Suppressor macrophage treated with lipopolysaccharide for 1 hour (primary cell): ENCODE measurements around the gene LDLRAD3.
"Not testable (repeated sequence)": the region's sequence is repeated elsewhere in the genome, so short reads cannot be mapped to it uniquely, and the experiment has no call there.

ENCODE experiments used
- DNase-seq, 3 donors: peaks; one replicate each; pipeline ENCODE4 v3.0.0-alpha.2; 2020 to 2022

LDLRAD3 gene

DNA sequence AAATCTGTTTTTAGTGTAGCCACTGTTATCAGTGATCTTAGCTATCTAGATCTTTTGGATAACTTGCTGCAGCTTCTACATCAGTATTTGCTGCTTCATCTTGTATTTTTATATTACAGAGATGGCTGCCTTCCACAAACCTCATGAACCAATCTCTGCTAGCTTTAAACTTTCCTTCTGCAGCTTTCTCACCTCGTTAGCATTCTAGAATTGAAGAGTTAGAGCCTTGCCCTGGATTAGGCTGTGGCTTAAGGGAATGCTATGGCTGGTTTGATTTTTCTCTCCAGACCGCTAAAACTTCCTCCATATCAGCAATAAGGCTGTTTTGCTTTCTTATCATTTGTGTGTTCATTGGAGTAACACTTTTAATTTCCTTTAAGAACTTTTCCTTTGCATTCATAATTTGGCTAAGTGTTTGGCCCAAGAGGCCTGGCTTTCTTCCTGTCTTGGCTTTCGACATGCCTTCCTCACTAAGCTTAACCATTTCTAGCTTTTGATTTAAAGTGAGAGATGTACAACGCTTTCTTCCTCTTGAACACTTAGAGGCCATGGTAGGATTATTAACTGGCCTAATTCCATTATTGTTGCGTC, 51.9 kb downstream of the LDLRAD3 start:
- DNase-seq = no peak

DNA sequence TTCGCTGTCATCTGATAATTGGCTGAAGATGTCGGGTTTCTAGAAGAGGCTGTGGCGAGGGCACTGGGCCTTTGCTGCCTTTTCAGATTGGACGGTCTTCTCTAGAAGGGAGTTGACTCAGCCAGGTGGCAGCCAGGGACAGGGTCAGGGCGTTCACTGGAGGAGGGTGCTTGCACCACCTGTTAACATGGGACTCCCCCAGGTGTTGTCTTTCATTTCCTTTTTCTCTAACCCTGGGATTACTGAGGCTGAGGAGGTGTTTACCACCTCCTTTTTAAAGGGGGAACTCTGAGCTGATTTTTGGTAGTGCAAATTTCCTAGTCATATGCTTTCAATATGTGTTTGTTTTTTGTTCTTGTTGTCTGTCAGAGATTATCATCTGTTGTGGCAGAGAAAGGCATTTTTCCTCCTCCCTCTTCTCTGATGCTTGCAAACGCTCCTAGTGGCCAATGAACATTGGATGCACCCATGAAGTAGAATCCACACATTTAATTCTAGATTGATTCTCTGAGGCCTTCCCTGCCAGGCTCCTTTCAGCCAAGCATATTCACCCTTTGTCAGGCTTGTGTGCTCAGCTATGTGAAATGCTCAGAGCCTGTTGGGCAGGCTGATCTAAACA, 54.1 kb downstream of the LDLRAD3 start:
- DNase-seq = no peak

DNA sequence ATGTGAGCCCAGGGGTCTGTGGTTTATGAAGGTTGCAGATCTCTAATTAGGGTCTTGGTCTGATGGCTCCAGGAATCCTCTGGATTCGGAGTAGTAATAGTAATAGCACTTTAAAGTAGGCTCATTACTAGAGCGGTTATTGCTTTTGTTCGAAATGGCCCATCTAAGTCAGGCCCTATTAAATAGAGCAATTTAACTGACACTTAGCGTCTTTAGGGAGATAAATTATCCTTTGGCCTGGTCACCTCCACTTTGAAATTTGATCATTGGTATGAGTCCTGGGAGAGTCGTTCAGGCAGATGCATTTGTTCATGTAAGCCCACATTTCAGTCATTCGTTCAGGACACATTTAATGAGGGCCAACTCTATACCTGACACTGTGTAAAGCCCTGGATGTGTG, 54.8 kb downstream of the LDLRAD3 start:
- DNase-seq = no peak

DNA sequence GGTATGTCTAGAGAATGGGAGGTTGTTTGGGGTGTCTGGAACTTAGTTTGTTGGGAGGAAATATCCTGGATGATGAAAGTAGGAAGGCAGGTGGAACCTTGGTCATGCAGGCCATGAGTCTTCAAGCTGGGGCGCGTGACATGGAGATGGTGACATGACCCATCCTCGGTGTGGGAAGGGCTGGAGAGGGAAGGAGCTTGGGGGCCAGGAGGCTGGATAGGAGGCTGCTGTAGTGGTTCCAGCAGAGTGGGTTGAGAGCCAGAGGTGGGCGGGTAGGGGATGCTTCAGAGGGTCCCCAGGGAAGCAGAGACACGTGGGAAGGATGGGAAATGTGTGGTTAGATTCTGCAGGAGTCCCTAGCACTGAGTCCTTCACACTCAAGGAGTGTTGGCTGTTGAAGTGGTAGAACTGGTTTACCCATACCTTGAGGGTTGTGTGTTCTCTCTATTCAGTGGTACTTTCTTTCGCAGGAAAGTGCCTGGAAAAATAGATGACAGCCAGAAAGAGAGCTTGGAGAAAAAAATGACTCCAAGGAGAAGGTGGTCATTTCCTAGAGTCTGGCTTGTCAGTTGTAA, 56.8 kb downstream of the LDLRAD3 start:
- no peak for DNase-seq

DNA sequence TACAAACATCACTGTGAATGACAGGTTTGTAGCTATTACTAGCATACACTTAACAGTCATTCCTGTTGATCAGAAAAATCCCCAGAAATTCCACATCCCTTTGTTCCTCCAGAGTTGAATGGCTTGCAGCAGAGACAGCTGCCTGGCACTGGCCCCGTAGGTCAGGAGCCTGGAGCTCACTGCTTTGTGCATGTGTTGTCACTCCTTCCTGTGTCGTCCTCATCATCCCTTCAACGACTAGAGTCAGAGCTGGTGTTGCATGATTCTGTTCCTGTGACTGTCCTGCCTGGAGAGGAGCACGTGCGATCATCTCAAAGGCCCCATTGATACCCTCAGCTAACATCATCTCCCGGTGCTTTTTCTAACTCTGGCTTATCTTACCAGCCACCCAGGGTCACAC, 58.3 kb downstream of the LDLRAD3 start:
- DNase-seq = peak; percentile 21 to 67 (median 48)

DNA sequence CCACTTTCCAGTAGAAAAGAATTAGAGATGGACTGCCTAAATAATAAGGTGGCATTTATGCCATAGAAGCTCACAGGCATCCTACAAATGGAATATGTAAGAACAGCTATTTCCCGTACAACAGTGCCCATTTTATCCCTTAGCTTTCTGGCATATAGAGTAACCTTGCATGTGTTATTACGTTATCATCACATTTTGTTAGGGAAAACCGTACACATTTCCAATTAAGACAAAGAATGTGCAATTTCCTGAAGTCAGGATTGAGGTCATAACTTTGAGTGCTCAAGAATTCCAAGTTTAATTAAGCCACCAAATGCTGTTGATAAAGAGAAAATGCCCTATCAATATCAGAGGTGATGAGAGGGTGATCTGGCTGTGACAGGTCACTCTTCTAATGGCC, 58.9 kb downstream of the LDLRAD3 start:
- DNase-seq = no peak

DNA sequence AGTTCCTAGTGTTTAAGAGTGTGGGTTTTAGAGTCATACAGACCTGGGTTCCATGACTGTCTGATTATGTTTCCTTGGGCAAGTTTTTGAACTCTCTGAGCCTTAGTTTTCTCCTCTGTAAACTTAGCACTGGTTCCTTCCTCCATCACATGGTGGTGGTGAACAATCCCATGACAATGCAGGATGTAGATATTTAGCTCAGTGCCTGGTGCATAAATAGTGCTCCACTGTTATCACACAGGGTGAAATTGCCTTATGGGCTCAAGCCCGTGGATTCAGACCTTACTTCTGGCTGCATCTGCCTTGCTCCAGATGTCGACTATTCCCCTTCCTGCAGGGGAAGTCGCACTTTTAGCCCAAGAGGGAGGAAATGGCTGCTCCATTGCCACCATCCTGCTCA, 62.7 kb downstream of the LDLRAD3 start:
- DNase-seq = no peak

DNA sequence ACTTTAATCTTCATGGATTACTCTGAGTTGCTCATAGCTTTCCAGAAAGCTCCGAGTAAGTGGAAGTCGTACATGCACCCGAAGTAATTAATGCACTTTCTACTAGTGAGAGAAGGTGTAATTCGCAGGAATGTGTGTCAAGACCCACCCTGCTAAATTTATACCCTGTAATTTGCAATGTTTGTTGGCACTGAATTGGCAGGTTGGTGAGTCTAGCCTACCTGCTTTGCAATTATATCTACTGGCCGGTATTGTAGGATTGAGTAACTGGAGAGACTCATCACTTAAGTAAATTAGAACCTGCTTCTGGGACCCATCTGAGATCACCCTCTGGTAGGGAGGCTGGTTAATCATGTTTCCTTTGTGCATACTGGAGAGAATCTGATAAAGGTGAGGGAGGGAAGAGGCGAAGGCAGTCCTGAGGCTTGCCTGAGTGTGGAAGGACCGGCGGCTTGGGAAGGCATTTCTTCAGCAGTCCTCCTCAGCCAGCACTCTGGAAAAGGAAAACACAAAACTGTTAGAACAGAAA, 63.3 kb downstream of the LDLRAD3 start:
- no peak for DNase-seq

DNA sequence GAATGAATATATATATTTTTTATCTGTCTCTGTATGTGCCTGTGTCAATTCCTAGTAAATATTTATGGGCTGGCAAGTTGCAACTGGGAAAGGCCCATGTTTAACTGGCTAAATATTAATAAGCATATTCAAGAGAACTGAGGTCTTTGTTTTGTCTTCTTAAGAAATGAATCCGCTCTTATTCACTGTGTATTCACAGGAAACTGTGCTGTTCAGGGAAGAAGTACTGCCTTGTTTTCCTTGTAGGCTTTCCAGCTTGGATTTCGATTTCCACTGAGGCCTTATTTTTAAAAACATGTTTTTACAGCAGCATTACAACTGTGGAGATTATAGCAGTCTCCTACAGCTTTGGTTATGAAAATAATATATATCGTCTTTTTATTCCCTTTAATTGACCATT, 64.7 kb downstream of the LDLRAD3 start:
- no peak for DNase-seq

DNA sequence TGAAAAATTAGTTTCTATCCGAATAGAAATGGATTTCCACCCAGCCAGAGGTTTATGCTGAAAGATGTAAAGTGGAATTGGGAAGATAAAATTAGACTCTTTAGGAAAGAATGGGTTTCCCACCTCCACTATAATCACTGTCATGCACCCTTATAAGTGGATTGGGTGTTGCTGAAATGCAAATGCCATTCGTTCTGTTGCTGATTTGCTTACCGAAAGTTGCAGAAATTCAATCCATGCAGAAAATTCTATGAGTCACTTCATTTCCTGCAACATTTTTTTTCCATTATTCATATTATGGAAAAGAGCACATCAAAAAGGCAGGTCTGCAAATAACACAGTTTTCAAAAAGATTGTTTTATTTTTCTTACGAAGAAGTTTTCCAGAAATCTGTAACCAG, 65.6 kb downstream of the LDLRAD3 start:
- peak in 2 of 3 donors; percentile 17 to 35 for DNase-seq

DNA sequence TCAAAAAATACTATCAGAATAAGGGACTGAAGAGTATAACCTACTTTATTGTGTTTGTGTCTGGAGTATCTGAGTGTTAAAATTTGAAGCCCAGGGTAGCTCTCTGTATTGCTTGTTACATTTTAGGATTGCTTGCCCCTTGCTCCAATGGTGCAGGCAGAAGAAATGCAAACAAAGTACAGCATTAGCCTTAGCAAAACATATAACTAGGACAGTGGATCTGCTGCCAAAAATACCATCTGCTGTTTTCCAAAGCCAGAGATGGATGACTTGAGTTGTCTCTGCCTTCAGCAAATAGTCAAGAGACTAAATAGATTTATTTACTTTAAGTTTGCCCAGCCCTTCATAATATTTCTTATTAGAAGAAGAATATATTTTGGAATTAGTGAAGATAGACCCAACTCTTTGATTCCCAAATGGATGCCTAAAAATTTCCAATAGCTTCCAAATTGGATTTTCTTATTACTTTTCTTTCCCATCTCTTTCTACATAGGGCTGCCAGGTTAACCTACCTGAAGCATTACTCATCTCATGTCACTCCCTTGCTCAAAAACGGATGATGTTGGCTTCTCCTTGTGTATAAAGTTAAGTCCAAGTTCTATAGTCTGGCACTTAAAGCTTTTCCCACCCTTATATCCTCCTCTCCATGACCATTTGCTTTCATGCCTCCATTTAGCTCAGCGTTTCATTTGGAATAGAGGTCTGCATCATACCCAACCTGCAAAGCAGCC, 66.3 kb downstream of the LDLRAD3 start:
- no peak for DNase-seq

DNA sequence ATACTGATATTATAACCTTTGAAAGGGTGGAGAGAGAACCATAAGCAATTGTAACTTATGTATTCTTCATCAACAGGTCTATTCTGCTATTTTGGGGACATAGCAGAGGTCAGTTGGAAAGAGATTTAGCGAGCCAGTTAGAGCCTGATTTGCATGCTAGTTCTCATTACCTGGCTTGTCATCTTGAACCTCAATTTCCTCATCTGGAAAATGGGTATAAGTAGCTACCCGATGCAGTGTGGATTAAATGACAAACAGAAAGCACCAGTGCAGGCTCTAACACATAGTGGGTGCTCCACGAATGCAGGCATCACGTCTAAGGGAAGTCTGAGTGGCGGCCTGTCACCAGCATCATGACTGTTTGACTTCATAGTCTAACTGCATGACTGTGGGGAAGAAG, 67.7 kb downstream of the LDLRAD3 start:
- no peak for DNase-seq

DNA sequence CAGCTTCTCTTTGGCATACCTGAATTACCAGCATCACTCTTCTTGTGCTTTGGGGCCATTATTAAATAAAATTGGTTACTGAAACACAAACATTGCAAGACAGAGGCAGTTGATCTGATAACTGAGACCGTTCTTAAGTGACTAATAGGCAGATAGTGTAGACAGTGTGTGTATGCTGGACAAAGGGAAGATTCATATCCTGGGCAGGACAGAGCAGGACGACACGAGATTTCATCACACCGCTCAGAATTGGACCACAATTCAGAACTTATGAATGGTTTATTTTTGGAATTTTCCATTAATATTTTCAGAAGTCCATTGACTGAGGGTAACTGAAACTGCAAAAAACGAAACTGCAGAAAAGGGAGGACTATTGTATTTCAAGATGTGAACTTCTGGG, 68.6 kb downstream of the LDLRAD3 start:
- DNase-seq = no peak

DNA sequence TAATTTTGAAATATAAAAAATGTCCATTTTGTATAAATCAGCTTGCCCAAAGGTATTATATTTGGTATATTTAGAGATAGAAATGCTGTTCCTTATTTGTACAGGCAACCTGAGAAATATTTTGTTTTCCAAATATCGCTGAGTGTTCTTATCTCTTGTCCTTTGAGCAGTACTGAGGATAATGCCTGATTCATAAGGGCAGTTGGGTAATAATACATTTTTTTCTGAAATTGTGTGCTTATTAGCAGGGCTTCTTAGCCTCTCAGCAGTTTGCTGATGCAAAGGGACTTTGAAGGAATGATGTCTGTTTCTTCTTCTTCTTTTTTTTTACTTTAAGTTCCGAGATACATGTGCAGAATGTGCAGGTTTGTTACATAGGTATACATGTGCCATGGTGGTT, 69.1 kb downstream of the LDLRAD3 start:
- no peak for DNase-seq

DNA sequence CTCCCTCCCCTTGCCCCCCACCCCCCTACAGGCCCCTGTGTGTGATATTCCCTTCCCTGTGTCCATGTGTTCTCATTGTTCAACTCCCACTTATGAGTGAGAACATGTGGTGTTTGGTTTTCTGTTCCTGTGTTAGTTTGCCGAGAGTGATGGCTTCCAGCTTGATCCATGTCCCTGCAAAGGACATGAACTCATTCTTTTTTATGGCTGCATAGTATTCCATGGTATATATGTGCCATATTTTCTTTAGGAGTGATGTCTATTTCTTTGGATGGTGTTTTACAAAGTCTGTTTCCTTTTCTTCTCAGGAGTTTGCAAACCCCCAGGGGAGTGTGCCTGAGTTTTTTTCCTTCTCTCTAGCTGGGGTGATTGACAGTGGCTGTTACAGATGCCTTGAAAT, 69.6 kb downstream of the LDLRAD3 start:
- not testable (repeated sequence) for DNase-seq

DNA sequence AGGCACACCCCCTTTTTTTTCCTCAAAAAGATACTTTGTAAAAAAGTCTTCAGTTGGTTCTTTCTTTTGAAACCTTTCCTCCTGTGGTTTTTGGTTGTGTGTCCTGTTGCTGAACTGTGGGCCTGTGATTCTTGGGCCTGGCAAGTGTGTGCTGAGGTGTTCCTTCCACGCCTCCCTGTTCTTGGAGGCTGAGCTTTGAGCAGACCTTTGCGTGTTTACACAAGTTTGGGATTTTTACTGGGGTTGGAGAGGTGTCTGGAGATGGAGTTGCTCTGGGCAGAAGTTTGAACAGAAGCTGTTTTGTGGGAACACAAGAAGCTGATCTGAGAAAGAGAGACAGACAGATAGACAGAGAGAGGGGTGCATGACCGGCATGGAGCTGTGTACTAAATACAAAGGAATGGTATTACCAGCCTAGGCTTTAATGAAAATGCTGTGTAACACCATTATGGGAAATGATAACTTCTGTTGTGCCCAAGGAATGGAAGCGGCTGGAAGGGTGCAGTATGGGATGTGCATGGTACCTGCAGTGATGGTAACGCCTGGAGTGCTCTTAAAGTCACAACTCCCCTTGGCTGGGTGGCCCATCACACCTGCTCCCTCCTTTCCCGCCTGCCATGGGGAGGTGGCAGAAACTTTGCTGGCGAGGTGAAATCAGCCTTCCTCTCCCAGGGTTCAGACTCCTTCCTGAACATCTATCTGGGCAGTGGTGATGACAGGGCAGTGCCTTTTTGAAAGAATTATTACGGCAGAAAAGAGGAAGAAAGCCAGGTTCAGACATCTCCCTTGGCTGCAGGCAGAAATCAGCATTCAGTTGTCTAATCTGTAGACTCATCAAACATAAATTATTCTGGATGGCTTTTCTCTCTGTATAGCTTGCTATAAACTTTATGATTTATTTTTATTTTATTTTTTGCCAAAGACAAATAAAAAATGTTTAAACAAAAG, 70.4 kb downstream of the LDLRAD3 start:
- peak; percentile 21 to 32 (median 31) for DNase-seq

DNA sequence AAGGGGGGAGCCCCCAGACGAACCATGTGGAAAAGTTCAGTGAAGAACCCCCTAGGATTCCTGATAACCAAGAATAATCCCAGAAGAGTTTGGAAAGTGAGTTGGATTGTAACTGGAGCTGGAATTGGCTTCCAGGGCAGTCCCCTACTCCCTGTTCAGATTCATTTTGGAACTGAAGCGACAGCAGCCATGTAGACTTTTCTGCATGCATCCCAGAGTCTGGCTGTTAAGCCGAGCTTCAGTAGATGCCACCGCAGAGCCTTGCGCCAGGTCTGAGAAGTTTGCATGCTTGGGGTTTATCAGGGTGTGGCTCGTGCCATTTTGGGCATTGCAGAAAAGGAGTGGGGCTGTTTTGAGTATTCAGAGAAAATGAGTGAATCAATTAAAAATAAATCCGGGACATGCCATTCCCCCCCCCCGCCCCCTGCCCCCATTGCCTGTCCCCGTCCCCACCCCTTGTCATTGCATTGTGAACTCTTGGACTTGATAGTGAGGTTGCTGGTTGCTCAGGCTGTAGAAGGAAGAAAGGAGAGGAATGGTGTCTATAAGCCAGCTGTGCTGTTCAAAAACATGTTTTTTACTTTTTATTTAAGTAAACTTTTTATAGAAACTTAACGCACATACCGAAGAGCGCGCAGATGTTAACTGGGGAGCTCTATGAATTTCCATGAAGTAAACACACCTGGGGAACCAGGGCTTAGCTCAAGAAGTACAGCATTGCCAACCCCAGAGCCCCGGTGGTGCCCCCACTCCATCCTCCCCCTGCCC, 71.2 kb downstream of the LDLRAD3 start:
- DNase-seq = no peak

DNA sequence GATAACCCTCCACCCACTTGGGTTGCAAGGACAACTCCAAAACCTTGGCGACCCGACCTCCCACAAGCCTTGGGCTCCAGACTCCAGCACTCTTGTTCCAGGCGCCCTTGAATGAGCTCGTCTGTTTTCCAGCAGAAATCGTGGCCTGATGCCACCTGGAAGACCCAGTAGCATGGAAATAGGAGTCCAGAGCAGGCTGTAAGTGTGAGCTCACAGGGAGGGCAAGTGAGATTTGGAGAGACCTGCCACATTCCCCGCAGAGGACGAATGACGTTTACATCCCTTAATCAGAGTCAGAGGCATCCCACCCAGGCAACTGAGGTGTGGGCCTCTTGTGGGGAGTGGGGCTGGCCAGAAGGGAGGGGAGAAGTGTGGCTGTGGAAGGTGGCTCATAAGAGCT, 71.9 kb downstream of the LDLRAD3 start:
- no peak for DNase-seq

DNA sequence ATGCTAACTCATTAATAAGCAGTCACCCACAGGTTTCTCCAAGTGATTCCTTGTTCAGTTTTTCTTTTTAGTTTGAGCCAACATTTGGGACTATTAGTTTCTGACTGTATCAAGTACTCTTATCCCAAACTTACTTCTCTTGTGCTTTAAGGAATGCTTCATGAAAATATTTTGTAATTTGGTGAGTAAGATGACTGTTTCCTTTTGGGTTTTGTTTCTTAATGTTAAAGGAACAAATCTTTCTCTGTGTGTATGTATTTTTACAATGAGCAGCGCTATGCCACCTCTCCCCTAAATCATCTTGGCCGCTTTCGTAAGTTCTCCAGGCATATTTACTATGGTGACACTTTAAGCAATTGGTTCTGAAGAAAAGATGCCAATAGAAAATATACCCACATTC, 72.4 kb downstream of the LDLRAD3 start:
- peak in 1 of 3 donors; percentile 13 for DNase-seq

DNA sequence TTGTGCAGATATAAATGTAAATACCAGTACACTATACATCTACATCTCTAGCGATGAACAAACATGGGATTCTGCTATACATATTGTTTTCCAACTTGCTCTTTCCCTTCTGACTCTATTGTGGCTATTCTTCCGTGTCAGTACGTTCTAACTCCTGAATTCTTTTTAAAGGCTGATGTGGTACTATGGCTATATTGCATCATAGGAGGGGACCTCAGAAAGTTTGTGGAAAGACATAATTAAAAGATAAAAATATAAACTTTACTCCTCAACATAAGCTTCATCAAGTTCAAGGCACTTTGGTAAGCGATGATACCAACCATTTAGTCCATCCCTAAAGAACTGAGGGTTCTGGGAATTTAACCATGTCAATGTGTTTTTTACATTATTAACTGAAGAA, 72.8 kb downstream of the LDLRAD3 start:
- DNase-seq = no peak

DNA sequence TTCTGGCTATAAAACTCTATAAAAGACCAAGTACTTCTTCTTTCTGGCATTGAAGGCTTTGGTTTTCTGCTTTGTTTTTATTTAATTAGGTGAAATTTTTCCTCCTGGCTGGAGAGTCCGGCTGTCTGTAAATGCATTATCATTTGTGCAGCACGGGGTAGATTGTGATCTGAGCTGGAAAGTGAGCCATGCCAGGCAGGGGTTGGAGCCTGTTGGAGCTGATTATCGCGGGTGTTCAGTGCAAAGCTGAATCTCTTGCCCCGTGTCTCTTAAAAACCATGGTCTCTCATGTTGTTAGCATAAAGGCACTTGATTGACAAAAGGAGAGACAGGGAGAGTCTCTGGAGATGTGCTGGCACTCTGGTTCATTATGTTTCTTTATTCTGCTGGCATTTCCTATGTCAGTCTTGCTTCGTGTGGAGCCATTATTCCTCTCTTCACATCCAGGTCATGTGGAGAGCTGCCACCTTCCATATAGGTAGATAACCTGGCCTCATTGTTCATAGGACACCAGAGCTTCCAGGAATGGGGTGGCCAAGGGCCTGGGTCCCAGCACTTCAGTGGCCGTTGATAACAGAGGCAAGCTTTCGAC, 75.2 kb downstream of the LDLRAD3 start:
- no peak for DNase-seq
